Activated CD4-positive, alpha-beta T cell treated with anti-CD3 and anti-CD28 coated beads, Interleukin-2, amount 50 U/mL, for 4 hours (primary cell): ENCODE results near the gene KIAA0408.

Experiments used
- DNase-seq, 2 experiments: peaks; one replicate each; pipeline ENCODE4 v3.0.0-alpha.2; 2020

The KIAA0408 gene

GRCh38 chr6:127459231-127459641 is at the start of gene KIAA0408:
KIAA0408 (minus strand) TSS chr6:127459389; CDS start chr6:127453981, 5,408 bp downstream.
- no peak for DNase-seq

DNA sequence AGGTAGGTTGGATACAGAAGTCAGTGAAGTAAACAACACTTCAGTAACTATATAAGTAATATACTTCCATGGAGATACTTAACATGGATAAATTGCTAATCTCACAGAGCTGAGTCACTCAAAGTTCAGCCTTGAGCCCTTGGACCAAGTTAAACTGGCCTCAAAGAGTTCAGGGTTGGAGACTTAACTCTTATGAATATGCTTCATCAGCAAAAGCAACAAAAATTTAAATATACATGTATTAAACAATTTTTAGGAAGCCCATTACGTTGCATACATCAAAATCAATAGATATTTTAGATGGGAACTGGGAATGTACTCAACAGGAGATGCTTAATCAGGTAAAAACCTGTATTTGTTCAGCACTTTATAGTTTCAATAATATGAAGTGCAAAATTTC is 47.7 kb upstream of the KIAA0408 start:
- no peak for DNase-seq

DNA sequence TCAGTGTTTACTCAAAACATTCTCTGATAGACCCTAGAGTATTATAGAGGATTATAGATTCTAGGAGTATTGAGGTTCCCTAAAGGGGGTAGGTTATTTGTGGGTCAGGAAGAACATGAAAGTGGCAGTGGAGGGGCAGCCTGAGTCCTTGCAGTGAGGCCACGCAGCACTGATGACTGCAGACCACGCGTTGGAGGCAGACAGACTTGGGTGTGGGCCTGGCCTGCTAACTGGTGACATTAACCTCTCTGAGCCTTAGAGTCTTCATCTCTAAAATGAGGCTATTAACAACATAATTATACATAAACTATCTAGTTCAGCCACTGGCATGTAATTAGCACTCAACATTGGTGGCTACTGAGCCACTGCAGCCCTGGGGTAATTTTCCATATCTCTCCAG is 43.8 kb upstream of the KIAA0408 start:
- no peak for DNase-seq

GRCh38 chr6:127497410-127497809 is 38.2 kb upstream of the KIAA0408 start:
- no peak for DNase-seq

GRCh38 chr6:127496471-127496870 is 37.3 kb upstream of the KIAA0408 start:
- no peak for DNase-seq

DNA sequence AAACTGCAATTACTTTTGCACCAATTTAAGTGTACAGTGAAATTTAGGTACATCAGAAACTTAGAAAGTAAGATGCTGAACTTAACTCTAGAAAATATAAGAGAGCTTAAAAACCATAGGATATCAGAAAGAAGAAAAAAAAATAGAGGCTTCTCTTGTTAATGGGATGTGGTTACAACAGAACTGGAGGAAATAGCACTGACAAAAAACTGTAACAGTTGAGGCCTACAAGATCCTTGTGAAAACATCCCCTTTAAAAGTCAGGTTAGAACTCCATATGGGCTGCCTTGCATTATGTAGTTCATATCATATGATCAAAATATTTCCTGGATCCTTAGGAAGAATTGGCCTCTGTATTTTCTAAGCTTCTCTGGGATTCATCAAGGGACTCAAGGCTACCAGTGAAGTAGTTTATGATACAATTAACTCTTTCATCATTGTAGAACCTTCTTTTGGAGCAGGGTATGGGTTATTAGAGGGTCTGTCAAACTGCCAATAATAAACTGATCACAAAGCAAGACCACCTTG is 35.1 kb upstream of the KIAA0408 start:
- DNase-seq: no peak

DNA sequence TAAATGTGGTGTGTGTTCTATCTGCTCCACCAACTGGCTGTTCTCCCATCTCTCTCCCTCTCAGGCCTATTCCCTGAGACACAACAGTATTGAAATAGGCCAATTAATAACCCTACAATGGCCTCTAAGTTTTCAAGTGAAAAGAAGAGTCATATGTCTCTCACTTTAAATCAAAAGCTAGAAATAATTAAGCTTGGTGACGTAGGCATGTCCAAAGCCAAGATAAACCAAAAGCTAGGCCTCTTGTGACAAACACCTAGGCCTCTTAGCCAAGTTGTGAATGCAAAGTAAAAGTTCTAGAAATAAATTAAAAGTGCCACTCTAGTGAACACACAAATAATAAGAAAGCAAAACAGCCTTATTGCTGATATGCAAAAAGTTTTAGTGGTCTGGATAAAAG is 30.1 kb upstream of the KIAA0408 start:
- DNase-seq: no peak

DNA sequence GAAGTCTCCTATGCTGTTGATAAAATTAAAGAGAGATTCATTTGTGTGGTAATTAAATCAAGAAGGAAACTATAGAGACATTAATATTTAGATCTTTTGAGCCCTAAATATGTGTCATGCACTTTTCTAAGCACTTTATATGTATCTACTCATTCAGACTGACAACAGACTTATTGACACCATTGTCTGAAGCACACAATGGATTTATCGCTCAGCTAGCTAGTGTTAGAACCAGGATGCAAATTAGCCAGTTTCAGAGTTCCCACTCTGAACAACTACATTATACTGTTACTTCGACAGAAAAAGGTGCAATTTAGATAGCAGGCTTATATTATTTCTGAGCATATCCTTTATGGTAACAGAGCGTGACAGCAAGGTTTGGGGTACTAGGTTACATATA is 27.7 kb upstream of the KIAA0408 start:
- DNase-seq: no peak

- DNase-seq: no peak
Observed at GRCh38 chr6:127484212-127484863, 25.1 kb upstream of the KIAA0408 start.

GRCh38 chr6:127483399-127484055 is 24.3 kb upstream of the KIAA0408 start:
- no peak for DNase-seq

GRCh38 chr6:127482325-127482724 is 23.1 kb upstream of the KIAA0408 start:
- no peak for DNase-seq

- no peak for DNase-seq
Observed at GRCh38 chr6:127481628-127482027, 22.4 kb upstream of the KIAA0408 start.

- DNase-seq: no peak
Observed at GRCh38 chr6:127481111-127481510, 21.9 kb upstream of the KIAA0408 start.

GRCh38 chr6:127477658-127478057 is 18.5 kb upstream of the KIAA0408 start:
- no peak for DNase-seq

DNA sequence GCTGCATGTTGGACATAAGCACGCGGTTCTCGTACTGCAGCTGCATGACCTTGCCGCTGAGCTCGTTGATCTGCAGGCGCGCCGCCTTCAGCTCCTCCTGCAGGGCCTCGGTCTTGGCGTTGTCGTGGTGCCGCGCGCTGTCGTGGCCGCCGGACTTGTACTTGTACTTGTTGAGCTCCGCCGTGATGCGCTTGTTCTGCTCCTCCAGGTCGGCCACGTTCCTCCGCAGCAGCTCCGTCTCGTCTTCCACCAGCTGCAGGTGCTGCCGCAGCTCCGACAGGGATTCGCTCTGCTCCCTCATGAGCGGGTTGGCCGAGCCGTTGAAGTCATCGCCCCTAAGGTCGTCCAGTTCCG is 16.6 kb upstream of the KIAA0408 start:
- no peak for DNase-seq

GRCh38 chr6:127475135-127475822 is 16.1 kb upstream of the KIAA0408 start:
- no peak for DNase-seq

DNA sequence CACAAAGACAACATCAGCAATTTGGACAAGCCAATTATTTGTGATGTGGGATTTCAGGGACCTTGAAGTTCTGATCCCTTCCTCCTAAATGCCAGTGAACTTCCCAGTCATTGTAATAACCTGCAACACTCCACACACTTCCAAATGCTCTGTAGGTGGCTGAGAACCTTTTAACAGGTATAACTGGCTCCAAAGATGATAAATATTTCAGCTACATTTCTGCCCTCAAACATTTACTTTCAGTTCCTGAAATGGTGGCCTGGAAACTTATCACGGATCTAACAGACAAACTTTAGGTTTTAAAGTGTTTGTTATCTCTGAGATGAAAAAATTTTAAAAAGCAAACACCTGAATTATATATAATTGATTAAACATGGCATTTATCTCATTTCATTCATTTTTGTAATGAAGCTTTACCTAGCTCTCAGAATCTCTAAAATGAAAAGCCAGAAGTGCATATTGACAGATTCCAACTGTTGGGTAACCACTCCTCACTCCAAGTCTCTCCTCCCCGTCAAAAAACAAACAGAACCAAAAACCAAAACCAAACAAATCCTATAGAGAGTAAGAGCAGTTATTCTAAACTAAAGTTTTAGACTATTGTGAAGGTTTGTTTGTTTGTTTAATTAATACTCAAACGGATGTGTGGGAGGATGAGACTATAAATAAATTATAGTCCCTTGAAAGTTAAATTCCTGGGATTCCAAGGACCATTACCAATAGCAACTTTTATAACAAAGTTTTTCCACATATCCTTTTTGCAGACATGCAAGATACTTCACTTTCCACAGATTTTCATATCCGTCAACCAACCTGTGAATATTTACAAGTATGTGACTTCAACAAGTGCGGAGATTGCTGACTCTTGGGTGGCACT is 12.4 kb upstream of the KIAA0408 start:
- no peak for DNase-seq

GRCh38 chr6:127468936-127469335 is 9.7 kb upstream of the KIAA0408 start:
- no peak for DNase-seq

GRCh38 chr6:127466416-127466815 is 7.2 kb upstream of the KIAA0408 start:
- DNase-seq: no peak

DNA sequence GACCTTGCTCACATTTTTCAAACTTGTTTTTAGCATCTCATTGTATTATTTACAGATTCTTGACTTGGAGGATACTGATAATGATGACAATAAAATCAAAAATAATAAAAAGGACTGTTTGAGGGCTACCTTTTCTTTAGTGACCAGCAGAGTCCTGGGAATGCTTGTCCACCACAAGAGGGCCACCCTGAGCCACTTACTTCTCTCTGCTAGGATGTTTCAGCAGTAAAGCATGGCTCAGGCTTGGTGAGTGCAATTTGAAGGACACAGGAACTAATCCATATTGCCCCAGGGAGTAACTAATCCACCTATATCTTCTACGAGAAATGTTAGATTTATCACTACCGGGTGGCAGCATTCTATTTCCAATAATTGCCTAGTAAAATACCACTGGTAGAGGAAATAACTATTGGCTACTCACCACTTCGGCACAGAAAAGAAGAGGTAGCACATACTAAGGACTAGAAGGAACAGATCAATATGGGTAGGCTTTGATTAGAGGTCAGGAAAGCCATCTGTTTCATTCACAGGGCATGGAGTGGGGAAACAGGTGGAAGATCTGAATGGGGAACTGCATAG is 5.8 kb upstream of the KIAA0408 start:
- DNase-seq: peak; percentile 57 to 62

GRCh38 chr6:127464161-127464880 is 5.1 kb upstream of the KIAA0408 start:
- no peak for DNase-seq

- no peak for DNase-seq
Observed at GRCh38 chr6:127463056-127463455, 3.9 kb upstream of the KIAA0408 start.
